Suprapubic skin (tissue), 4 donors: ENCODE measurements around the gene LRGUK. TPM values are rescaled to one million over a fixed set of nuclear protein-coding genes. Genes with fewer than 3 reads are reported as not detected.

ENCODE experiments used
- DNase-seq, 2 donors: peaks; one replicate each; pipeline ENCODE4 v3.0.0-alpha.2; 2019; ENCODE audit warnings: low spot score in 2 of 2
- H3K27ac ChIP-seq: fragments of 200-600 bp; sonication (generic); one replicate; pipeline ENCODE4 v1.5.1; 2019
- H3K27me3 ChIP-seq: fragments of 200-600 bp; sonication (generic); one replicate; pipeline ENCODE4 v1.5.1; 2019
- H3K36me3 ChIP-seq: fragments of 200-600 bp; sonication (generic); one replicate; pipeline ENCODE4 v1.5.1; 2019
- H3K4me1 ChIP-seq: fragments of 200-600 bp; sonication (generic); one replicate; pipeline ENCODE4 v1.5.1; 2019
- H3K4me3 ChIP-seq: fragments of 200-600 bp; sonication (generic); one replicate; pipeline ENCODE4 v1.5.1; 2019; ENCODE audit warnings: mild to moderate bottlenecking
- H3K9me3 ChIP-seq: fragments of 200-600 bp; sonication (generic); one replicate; pipeline ENCODE4 v1.5.1; 2019
- CTCF ChIP-seq, 2 donors: fragments of 200-600 bp in 1 of 2; fragments of 450-650 bp in 1 of 2; sonication (generic) in 1 of 2; IDR thresholded peaks; one replicate each; pipeline ENCODE4 v1.5.1; 2016 to 2019; ENCODE audit warnings: antibody characterized with exemption in 2 of 2, mild to moderate bottlenecking in 1 of 2, moderate library complexity in 1 of 2
- EP300 ChIP-seq: sonication (generic); formaldehyde crosslinking; IDR thresholded peaks from one replicate; pipeline ENCODE4 v1.6.1; 2017; ENCODE audit warnings: antibody characterized with exemption
- POLR2A ChIP-seq, 2 donors: fragments of 450-650 bp; IDR thresholded peaks; one replicate each; pipeline ENCODE4 v1.6.1; 2017; ENCODE audit warnings: antibody characterized with exemption in 2 of 2, mild to moderate bottlenecking in 2 of 2, moderate library complexity in 2 of 2
- POLR2AphosphoS5 ChIP-seq, 3 donors: sonication (generic); formaldehyde crosslinking; IDR thresholded peaks; one replicate each; pipeline ENCODE4 v1.6.1; 2017; ENCODE audit warnings: antibody characterized with exemption in 3 of 3
- WGBS: methylation state at CpG from one replicate; pipeline ENCODE4 v1.1.5; 2018; 5-methylcytosine and 5-hydroxymethylcytosine counted together
- total RNA-seq, 4 donors: library from RNA; depleted of rRNA; stranded (reverse); fragments of >200 nt; gene quantifications; one replicate each; pipeline ENCODE4 v1.1.0, GENCODE V29; 2016

LRGUK gene
- total RNA-seq, 4 donors from 2014 or later: 0.34 to 1.2 (median 0.91) TPM

- Histone ChIP-seq H3K4me1 (no peaks in the 10 kb centered on the region), H3K27me3 (no peaks in the 10 kb centered on the region), H3K36me3 (no peaks in the 10 kb centered on the region), H3K27ac (no peak overlapping the region), H3K9me3 (no peaks in the 10 kb centered on the region), H3K4me3 (no peak overlapping the region)
- 86% methylated on average over 5 of the region's 5 CpGs for WGBS
- DNase-seq: no peak
- TF ChIP-seq CTCF (IDR thresholded peaks at IDR 0.05) (no peak), POLR2AphosphoS5 (IDR thresholded peaks at IDR 0.05) (no peak), POLR2A (IDR thresholded peaks at IDR 0.05) (no peak)
Measured at GRCh38 chr7:134141868-134142264, 14.7 kb downstream of the LRGUK start.

- Histone ChIP-seq H3K4me3 (no peak overlapping the region), H3K27me3 (no peaks in the 10 kb centered on the region), H3K9me3 (no peaks in the 10 kb centered on the region), H3K36me3 (no peaks in the 10 kb centered on the region), H3K4me1 (no peaks in the 10 kb centered on the region), H3K27ac (no peak overlapping the region)
- no peak for DNase-seq
- WGBS: 67% methylated on average over 3 of the region's 3 CpGs
- TF ChIP-seq EP300: no peak
- no peak for TF ChIP-seq POLR2AphosphoS5 (IDR thresholded peaks at IDR 0.05)
- no peak for TF ChIP-seq POLR2A (IDR thresholded peaks at IDR 0.05)
- no peak for TF ChIP-seq CTCF (IDR thresholded peaks at IDR 0.05)
Measured at GRCh38 chr7:134153493-134154136, 26.5 kb downstream of the LRGUK start.

- Histone ChIP-seq H3K27ac (no peak overlapping the region), H3K4me3 (no peak overlapping the region), H3K9me3 (no peaks in the 10 kb centered on the region), H3K27me3 (no peaks in the 10 kb centered on the region), H3K36me3 (no peaks in the 10 kb centered on the region), H3K4me1 (no peaks in the 10 kb centered on the region)
- DNase-seq: no peak
- TF ChIP-seq EP300: no peak
- TF ChIP-seq CTCF (IDR thresholded peaks at IDR 0.05): no peak
- TF ChIP-seq POLR2A (IDR thresholded peaks at IDR 0.05): no peak
- TF ChIP-seq POLR2AphosphoS5 (IDR thresholded peaks at IDR 0.05): no peak
- WGBS: 65% methylated on average over 2 of the region's 2 CpGs
Measured at GRCh38 chr7:134154581-134155130, 27.5 kb downstream of the LRGUK start.

- Histone ChIP-seq H3K4me1 (no peaks in the 10 kb centered on the region), H3K36me3 (no peaks in the 10 kb centered on the region), H3K27ac (no peak overlapping the region), H3K27me3 (no peaks in the 10 kb centered on the region), H3K4me3 (no peak overlapping the region), H3K9me3 (no peaks in the 10 kb centered on the region)
- TF ChIP-seq CTCF (IDR thresholded peaks at IDR 0.05): no peak
- no peak for TF ChIP-seq POLR2AphosphoS5 (IDR thresholded peaks at IDR 0.05)
- TF ChIP-seq EP300: no peak
- no peak for TF ChIP-seq POLR2A (IDR thresholded peaks at IDR 0.05)
- 70% methylated on average over 2 of the region's 2 CpGs for WGBS
- no peak for DNase-seq
Measured at GRCh38 chr7:134155206-134155605, 28.1 kb downstream of the LRGUK start.

GRCh38 chr7:134155871-134156270 lies 28.7 kb downstream of the LRGUK start:
- H3K4me1 ChIP-seq: no peaks in the 10 kb centered on the region
- no peaks in the 10 kb centered on the region for H3K27me3 ChIP-seq
- WGBS: 83% methylated on average over 5 of the region's 5 CpGs
- no peaks in the 10 kb centered on the region for H3K9me3 ChIP-seq
- H3K36me3 ChIP-seq: no peaks in the 10 kb centered on the region
- no peak overlapping the region for H3K4me3 ChIP-seq
- no peak for DNase-seq
- TF ChIP-seq POLR2A (IDR thresholded peaks at IDR 0.05): no peak
- no peak for TF ChIP-seq CTCF (IDR thresholded peaks at IDR 0.05)
- no peak for TF ChIP-seq POLR2AphosphoS5 (IDR thresholded peaks at IDR 0.05)
- no peak for TF ChIP-seq EP300
- no peak overlapping the region for H3K27ac ChIP-seq
